ENCODE results near the gene PHC2.

PHC2 gene

DNA sequence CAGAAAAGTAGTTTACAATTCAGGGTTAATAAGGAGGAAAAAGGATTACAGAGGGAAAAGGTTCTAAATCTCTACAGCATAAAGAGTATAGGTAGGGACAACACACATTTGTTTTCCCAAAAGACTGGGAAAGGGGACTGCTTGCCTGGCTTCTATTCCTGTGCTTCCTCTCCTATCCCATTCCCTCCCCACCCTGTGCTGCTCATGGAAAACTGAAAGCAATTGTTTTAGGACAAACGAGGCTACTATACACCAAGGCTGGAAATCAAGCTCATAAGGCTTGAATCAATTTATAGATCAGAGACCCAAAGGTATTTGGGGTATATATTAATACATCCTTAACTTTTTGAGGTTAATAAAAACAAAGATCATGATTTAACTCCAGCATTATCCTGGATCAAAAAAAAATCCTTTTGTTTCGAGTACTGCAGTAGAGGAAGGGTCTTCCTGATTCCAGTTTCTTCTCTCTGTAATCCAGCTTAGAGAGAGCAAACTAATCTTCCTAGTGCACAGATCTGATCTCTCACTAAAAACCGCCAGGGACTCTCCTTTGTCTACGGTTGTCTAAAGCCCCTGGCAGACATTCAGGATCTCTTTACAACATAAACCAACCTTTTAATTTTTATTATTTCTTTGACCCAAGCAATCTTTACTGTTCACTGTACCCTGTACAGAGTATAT is 72.6 kb downstream of the PHC2 start:
- TF ChIP-seq CTCF (IDR thresholded peaks at IDR 0.05; ENCODE audit: low read depth, low read length) = no peak

GRCh38 chr1:33357099-33357498 is 73.8 kb downstream of the PHC2 start:
- no peak overlapping the region for H3K4me3 ChIP-seq (ENCODE audit: low read depth, low read length)

More for the DNA sequence above, 72.6 kb downstream of the PHC2 start:
- H3K4me3 ChIP-seq (ENCODE audit: low read depth, low read length) = no peak overlapping the region

DNA sequence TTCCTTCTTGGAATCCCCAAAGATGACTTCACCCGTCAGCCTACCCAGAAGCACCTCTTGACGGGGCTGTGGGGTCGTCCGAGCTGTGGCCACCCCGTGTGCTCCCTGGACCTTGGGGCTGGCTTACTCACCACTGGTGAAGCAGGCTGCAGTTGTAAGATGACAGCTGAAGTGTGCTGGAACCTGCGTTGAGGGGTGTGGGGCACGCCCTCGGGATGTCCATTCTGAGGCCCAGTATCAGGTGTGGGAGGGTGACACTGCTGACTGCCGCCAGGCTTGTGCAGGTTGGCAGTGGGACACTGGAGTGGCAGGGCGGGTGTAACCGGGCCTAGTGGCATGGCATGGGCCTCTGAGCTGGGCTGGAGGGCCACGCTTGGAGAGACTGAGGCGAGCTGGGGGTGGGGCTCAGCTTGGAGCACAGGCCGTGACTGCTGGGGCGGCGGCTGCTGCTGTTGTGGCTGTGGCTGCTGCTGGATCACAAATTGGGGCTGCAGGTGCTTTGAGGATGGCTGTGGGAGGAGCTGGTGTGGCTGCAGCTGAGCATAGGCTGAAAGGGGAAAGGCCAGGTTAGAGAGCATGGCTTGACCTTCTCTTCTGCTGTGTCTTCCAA is 76.1 kb downstream of the PHC2 start:
- H3K4me3 ChIP-seq (ENCODE audit: low read depth, low read length) = no peak overlapping the region
- TF ChIP-seq CTCF (IDR thresholded peaks at IDR 0.05; ENCODE audit: low read depth, low read length) = no peak

More at GRCh38 chr1:33357099-33357498, 73.8 kb downstream of the PHC2 start:
- TF ChIP-seq CTCF (IDR thresholded peaks at IDR 0.05; ENCODE audit: low read depth, low read length) = no peak

DNA sequence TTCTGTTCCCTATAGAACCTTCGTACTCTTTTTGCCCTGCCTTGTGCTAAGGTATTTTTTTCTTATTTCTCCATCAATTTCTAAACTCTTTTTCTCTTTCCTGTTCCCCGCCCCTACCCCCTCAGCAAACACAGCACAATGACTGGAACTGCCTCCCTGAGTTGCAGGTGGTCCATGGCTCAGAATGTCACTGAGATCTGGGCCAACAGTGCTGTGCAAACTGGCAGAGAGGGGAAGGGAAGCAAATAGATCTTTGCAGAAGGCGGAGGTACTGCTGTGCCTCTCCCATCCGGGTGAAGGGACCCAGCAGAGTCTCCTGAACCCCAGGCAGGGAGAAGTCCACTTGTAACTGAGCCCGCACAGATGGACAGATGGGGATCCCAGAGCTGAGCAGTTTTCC is 77.4 kb downstream of the PHC2 start:
- no peak overlapping the region for H3K4me3 ChIP-seq (ENCODE audit: low read depth, low read length)
- TF ChIP-seq CTCF (IDR thresholded peaks at IDR 0.05; ENCODE audit: low read depth, low read length) = no peak

DNA sequence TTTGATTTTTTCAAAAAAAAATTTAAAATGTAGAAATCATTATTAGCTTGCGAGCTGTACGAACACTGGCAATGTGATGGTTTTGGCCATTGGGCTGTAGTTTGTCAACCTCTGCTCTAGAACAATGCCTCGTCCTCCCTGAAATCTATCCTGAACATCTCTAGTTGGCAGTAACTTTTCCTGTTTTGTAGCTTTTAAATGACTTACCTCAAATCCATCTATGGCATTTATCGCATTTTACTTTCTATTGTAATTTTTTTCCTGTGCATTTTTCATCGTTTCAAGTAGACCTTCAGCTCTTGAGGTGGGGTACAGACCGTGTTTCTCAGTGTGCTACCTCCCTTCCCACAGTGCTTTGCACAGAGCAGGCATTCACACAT is 79.6 kb downstream of the PHC2 start:
- H3K4me3 ChIP-seq (ENCODE audit: low read depth, low read length) = no peak overlapping the region

GRCh38 chr1:33350611-33351280 is 80.1 kb downstream of the PHC2 start:
- no peak for TF ChIP-seq CTCF (IDR thresholded peaks at IDR 0.05; ENCODE audit: low read depth, low read length)
- peak overlapping the region; percentile 62 for H3K4me3 ChIP-seq (ENCODE audit: low read depth, low read length)

More for the DNA sequence above, 79.6 kb downstream of the PHC2 start:
- no peak for TF ChIP-seq CTCF (IDR thresholded peaks at IDR 0.05; ENCODE audit: low read depth, low read length)
